Transverse colon (tissue), 4 donors: Measurements from ENCODE around the gene VN1R5.

Source experiments
- EP300 ChIP-seq: sonication (generic); formaldehyde crosslinking; IDR thresholded peaks from one replicate; pipeline ENCODE4 v1.6.1; 2017; ENCODE audit warnings: antibody characterized with exemption, low read depth
- POLR2A ChIP-seq: fragments of 450-650 bp; IDR thresholded peaks from one replicate; pipeline ENCODE4 v1.6.1; 2016; ENCODE audit warnings: antibody characterized with exemption, mild to moderate bottlenecking, moderate library complexity
- POLR2AphosphoS5 ChIP-seq, 3 donors: sonication (generic); formaldehyde crosslinking; IDR thresholded peaks; one replicate each; pipeline ENCODE4 v1.6.1; 2016; ENCODE audit warnings: antibody characterized with exemption in 3 of 3
- TF ChIP-seq, protein P1 (sequence below), 5 experiments: fragments of 200-600 bp in 3 of 5; fragments of 450-650 bp in 2 of 5; sonication (generic) in 3 of 5; IDR thresholded peaks; 1 replicate in 2 of 5; 2 replicates in 3 of 5; pipeline ENCODE4 v1.5.1; 2016 to 2017; ENCODE audit warnings: antibody characterized with exemption in 5 of 5, inconsistent platforms in 3 of 5, mild to moderate bottlenecking in 2 of 5, moderate library complexity in 1 of 5

DNA sequence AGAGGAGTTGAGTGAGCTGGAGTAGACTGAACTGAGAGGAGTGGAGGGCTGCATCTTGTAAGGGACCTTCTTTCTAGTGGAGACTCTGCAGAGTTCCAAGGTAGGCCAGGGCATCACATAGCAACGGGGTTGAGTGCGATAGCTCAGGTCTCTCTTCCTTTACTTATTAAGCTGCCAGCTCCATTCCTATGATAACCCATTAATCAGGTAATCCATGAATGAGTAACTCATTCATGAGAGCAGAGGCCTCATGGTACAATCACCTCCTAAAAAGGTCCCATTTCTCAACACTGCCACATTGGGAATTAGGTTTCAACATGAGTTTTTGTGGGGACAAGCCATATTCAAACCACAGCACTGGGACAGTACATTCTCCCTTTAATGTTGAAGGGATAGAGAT, 21.3 kb downstream of the VN1R5 start:
- no peak for TF ChIP-seq POLR2AphosphoS5 (IDR thresholded peaks at IDR 0.05)
- TF ChIP-seq, protein P1, sequence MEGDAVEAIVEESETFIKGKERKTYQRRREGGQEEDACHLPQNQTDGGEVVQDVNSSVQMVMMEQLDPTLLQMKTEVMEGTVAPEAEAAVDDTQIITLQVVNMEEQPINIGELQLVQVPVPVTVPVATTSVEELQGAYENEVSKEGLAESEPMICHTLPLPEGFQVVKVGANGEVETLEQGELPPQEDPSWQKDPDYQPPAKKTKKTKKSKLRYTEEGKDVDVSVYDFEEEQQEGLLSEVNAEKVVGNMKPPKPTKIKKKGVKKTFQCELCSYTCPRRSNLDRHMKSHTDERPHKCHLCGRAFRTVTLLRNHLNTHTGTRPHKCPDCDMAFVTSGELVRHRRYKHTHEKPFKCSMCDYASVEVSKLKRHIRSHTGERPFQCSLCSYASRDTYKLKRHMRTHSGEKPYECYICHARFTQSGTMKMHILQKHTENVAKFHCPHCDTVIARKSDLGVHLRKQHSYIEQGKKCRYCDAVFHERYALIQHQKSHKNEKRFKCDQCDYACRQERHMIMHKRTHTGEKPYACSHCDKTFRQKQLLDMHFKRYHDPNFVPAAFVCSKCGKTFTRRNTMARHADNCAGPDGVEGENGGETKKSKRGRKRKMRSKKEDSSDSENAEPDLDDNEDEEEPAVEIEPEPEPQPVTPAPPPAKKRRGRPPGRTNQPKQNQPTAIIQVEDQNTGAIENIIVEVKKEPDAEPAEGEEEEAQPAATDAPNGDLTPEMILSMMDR (IDR thresholded peaks at IDR 0.05): no peak
- no peak for TF ChIP-seq POLR2A
- TF ChIP-seq EP300: no peak
